Keratinocyte (primary cell): Measurements from ENCODE around the gene SLC8A1. TPM values are rescaled to one million over a fixed set of nuclear protein-coding genes. Genes with fewer than 3 reads are reported as not detected.

Source experiments
- DNase-seq: peaks from one replicate; pipeline ENCODE4 v3.0.0-alpha.2; 2011; ENCODE audit warnings: low read depth, missing footprints, low spot score
- FAIRE-seq: peaks from 2 replicates; lab custom pipeline; 2011; peaks lifted over from hg19 to GRCh38; lab: Jason Lieb, UNC
- H2AFZ ChIP-seq: 2 replicates; pipeline ENCODE4 v1.6.0; 2012; ENCODE audit warnings: low read length, control low read depth, inconsistent platforms; ENCODE audit not compliant: control insufficient read depth
- H3K27ac ChIP-seq: 2 replicates; pipeline ENCODE4 v1.5.1; 2011; ENCODE audit warnings: low read length; ENCODE audit not compliant: control insufficient read depth, insufficient read depth
- H3K27me3 ChIP-seq: 3 replicates; pipeline ENCODE4 v1.6.0; 2011; ENCODE audit warnings: low read length; ENCODE audit not compliant: control insufficient read depth, insufficient read depth; ENCODE audit errors: extremely low read depth
- H3K36me3 ChIP-seq, 2 experiments: 2 replicates in 1 of 2; 3 replicates in 1 of 2; pipeline ENCODE4 v1.5.1; 2011; ENCODE audit warnings: low read length in 2 of 2, mild to moderate bottlenecking in 1 of 2; ENCODE audit not compliant: control insufficient read depth in 2 of 2, insufficient read depth in 2 of 2; ENCODE audit errors: extremely low read depth in 1 of 2
- H3K4me1 ChIP-seq: 3 replicates; pipeline ENCODE4 v1.5.1; 2011; ENCODE audit warnings: low read length; ENCODE audit not compliant: control insufficient read depth, insufficient read depth; ENCODE audit errors: extremely low read depth
- H3K4me2 ChIP-seq: 3 replicates; pipeline ENCODE4 v1.6.0; 2011; ENCODE audit warnings: low read depth, low read length; ENCODE audit not compliant: control insufficient read depth, insufficient read depth; ENCODE audit errors: extremely low read depth
- H3K4me3 ChIP-seq, 3 experiments: fragments of 200-600 bp in 1 of 3; sonication (generic) in 1 of 3; 2 replicates in 2 of 3; 3 replicates in 1 of 3; pipeline ENCODE4 v1.5.1; 2011 to 2016; ENCODE audit warnings: low read length in 3 of 3, mild to moderate bottlenecking in 3 of 3, control low read depth in 2 of 3, inconsistent platforms in 1 of 3, low read depth in 1 of 3, mixed read lengths in 1 of 3, mixed run types in 1 of 3, moderate library complexity in 1 of 3; ENCODE audit not compliant: control insufficient read depth in 2 of 3, insufficient read depth in 2 of 3; ENCODE audit errors: extremely low read depth in 1 of 3
- H3K79me2 ChIP-seq: 2 replicates; pipeline ENCODE4 v1.6.0; 2012; ENCODE audit warnings: low read length; ENCODE audit not compliant: control insufficient read depth, insufficient read depth
- H3K9ac ChIP-seq: 3 replicates; pipeline ENCODE4 v1.6.0; 2011; ENCODE audit warnings: low read length; ENCODE audit not compliant: control insufficient read depth, insufficient read depth; ENCODE audit errors: extremely low read depth
- H3K9me1 ChIP-seq: 3 replicates; pipeline ENCODE4 v1.6.0; 2011; ENCODE audit warnings: low read length; ENCODE audit not compliant: control insufficient read depth, insufficient read depth; ENCODE audit errors: extremely low read depth
- H3K9me3 ChIP-seq: 2 replicates; pipeline ENCODE4 v1.5.1; 2012; ENCODE audit warnings: low read depth, low read length; ENCODE audit not compliant: control insufficient read depth
- H4K20me1 ChIP-seq: 3 replicates; pipeline ENCODE4 v1.6.0; 2011; ENCODE audit warnings: low read length; ENCODE audit not compliant: control insufficient read depth, insufficient read depth; ENCODE audit errors: extremely low read depth
- EZH2 ChIP-seq: IDR thresholded peaks from one replicate; pipeline ENCODE4 v1.6.1; 2012; ENCODE audit warnings: inconsistent platforms, mild to moderate bottlenecking, low read length, moderate library complexity
- dilution Hi-C: fragments of 300-500 bp; cut with MboI; formaldehyde crosslinking; loops from one replicate; pipeline ENCODE4 v1.7.0; 2020; ENCODE audit warnings: low sequenced_read_pairs; ENCODE audit not compliant: extremely low pct_ligation_motif_present
- polyA plus RNA-seq, 5 experiments: library from polyadenylated mRNA; depleted of rRNA in 3 of 5; stranded (reverse) in 3 of 5; stranded (forward) in 1 of 5; unstranded in 1 of 5; fragments of >200 nt; gene quantifications; 1 replicate in 1 of 5; 2 replicates in 3 of 5; 3 replicates in 1 of 5; pipeline versions ENCODE4 v1.2.1 to v1.2.3, GENCODE V29; 2011 to 2012; ENCODE audit warnings: missing spikeins in 2 of 5, low read depth in 1 of 5, low replicate concordance in 1 of 5
- TF ChIP-seq, protein P1 (sequence below), 3 experiments: IDR thresholded peaks in 1 of 3; conservative IDR thresholded peaks in 1 of 3; optimal IDR thresholded peaks in 1 of 3; 2 replicates in 2 of 3; 3 replicates in 1 of 3; pipeline versions ENCODE3 to v1.5.1; 2011; ENCODE audit warnings: low read length in 3 of 3, mild to moderate bottlenecking in 3 of 3, moderate library complexity in 2 of 3, control low read depth in 1 of 3, inconsistent platforms in 1 of 3; ENCODE audit not compliant: insufficient read depth in 2 of 3; ENCODE audit errors: extremely low read depth in 1 of 3

Gene SLC8A1
- polyA plus RNA-seq, 1 donor (not counting 4 experiments of a cell fraction or from before 2014, with no cell fraction given) = 2.7 TPM

DNA sequence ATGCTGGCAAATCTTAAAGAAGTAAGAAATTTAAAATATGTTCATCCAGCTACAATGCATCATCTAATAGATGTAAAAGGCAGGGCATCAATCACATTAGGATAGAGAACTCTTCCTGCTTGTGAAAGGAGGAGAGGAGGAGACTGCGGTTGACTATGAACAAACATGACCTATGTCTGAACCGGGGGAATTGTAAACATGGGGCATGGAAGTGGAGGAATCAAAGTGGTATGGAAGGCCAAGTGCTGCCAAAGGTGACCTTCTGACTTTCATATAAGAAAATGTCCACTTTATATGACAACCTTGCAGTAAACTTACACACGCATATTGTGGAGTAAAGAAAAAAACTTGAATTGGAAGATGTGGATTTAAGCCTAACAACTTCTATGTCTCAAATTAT lies 20.0 kb upstream of the SLC8A1 start:
- no peaks in the 10 kb centered on the region for H3K4me1 ChIP-seq
- H3K79me2 ChIP-seq = no peaks in the 10 kb centered on the region
- no peak overlapping the region for H2AFZ ChIP-seq
- no peaks in the 10 kb centered on the region for H3K27me3 ChIP-seq
- H3K27ac ChIP-seq = no peak overlapping the region
- no peaks in the 10 kb centered on the region for H4K20me1 ChIP-seq
- no peaks in the 10 kb centered on the region for H3K9me1 ChIP-seq
- no peak overlapping the region for H3K4me2 ChIP-seq
- DNase-seq = no peak
- no peak for TF ChIP-seq EZH2
- TF ChIP-seq, protein P1, sequence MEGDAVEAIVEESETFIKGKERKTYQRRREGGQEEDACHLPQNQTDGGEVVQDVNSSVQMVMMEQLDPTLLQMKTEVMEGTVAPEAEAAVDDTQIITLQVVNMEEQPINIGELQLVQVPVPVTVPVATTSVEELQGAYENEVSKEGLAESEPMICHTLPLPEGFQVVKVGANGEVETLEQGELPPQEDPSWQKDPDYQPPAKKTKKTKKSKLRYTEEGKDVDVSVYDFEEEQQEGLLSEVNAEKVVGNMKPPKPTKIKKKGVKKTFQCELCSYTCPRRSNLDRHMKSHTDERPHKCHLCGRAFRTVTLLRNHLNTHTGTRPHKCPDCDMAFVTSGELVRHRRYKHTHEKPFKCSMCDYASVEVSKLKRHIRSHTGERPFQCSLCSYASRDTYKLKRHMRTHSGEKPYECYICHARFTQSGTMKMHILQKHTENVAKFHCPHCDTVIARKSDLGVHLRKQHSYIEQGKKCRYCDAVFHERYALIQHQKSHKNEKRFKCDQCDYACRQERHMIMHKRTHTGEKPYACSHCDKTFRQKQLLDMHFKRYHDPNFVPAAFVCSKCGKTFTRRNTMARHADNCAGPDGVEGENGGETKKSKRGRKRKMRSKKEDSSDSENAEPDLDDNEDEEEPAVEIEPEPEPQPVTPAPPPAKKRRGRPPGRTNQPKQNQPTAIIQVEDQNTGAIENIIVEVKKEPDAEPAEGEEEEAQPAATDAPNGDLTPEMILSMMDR (optimal IDR thresholded peaks at IDR 0.05 in 1 of 3, IDR thresholded peaks at IDR 0.05 in 1 of 3, conservative IDR thresholded peaks at IDR 0.05 in 1 of 3; ENCODE audit: extremely low read depth in 1 of 3, insufficient read depth in 2 of 3, low read length in 3 of 3) = no peak
- no peaks in the 10 kb centered on the region for H3K9me3 ChIP-seq
- no peak overlapping the region for H3K4me3 ChIP-seq
- H3K9ac ChIP-seq = no peak overlapping the region
- no peak for FAIRE-seq
- dilution Hi-C loops = no loop called here
- H3K36me3 ChIP-seq = no peaks in the 10 kb centered on the region

DNA sequence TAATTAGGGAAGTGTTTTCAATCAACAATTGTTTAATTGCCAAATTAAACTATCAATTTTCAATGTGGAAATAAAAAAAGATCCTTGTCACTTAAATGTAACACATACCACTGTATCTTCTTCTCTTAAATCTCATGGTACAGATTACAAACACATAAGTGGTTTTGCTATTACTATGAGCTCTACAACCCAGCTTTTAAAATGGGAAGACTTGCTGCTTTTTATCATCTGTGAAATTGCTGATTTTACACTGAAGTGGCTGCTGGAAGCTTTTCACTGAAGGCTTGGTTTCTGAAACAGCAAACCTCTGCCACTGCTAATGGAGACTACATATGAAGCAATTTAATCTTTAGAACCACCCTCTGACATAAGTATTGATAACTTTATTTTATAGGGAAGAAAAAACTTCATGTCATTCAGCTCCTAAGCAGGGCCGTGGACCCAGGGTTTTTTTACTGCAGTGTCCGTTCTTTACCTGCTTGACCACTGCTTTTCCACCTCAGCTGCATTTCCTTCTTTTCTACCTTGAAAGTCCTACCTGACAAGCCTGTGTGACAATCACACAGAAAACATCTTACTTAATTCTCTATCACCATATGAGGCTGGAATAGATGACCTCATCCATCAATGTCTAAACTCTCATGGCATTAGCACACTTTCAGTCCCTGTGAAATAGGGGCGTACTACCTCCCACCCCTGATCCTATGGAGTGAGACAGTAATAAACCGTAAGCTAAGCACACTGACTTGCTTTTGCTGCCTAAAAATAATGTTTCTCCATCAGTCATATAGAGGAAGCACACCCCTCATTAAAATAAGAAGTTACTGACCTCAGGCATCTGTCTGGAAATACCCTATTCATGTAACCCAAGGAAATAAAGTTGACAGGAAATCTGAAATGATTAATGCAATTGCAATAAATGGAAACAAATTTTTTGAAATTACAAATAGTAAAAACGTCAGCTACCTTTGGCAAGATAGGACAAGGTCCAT lies 19.2 kb upstream of the SLC8A1 start:
- Histone ChIP-seq H3K4me2 (no peak overlapping the region), H4K20me1 (no peaks in the 10 kb centered on the region), H3K9me1 (no peaks in the 10 kb centered on the region), H3K4me1 (no peaks in the 10 kb centered on the region), H3K36me3 (no peaks in the 10 kb centered on the region), H3K9ac (no peak overlapping the region), H3K79me2 (no peaks in the 10 kb centered on the region), H3K4me3 (no peak overlapping the region), H3K27me3 (no peaks in the 10 kb centered on the region), H2AFZ (no peak overlapping the region), H3K27ac (no peak overlapping the region), H3K9me3 (no peaks in the 10 kb centered on the region)
- no peak for TF ChIP-seq EZH2
- TF ChIP-seq, protein P1 (optimal IDR thresholded peaks at IDR 0.05 in 1 of 3, IDR thresholded peaks at IDR 0.05 in 1 of 3, conservative IDR thresholded peaks at IDR 0.05 in 1 of 3; ENCODE audit: extremely low read depth in 1 of 3, insufficient read depth in 2 of 3, low read length in 3 of 3) = no peak
- dilution Hi-C loops = no loop called here
- FAIRE-seq (no peak), DNase-seq (no peak)
